OCI-LY1 (cell line): ENCODE measurements around the gene PRKCD.

Source experiments
- H2AFZ ChIP-seq: fragments of 200-600 bp; sonication (generic), shearing (Covaris generic); 2 replicates; pipeline ENCODE4 v1.6.0; 2014; ENCODE audit warnings: antibody characterized with exemption, mild to moderate bottlenecking, low read length
- H3F3A ChIP-seq: fragments of 200-600 bp; sonication (generic), shearing (Covaris generic); 2 replicates; pipeline ENCODE4 v1.6.0; 2014; ENCODE audit warnings: mild to moderate bottlenecking, antibody characterized with exemption, low read length, moderate library complexity; ENCODE audit not compliant: insufficient read depth
- H3K27ac ChIP-seq: fragments of 200-600 bp; sonication (generic); 2 replicates; pipeline ENCODE4 v1.5.1; 2014; ENCODE audit warnings: low read length, mixed run types, mild to moderate bottlenecking, low read depth; ENCODE audit not compliant: poor library complexity, severe bottlenecking
- H3K27me3 ChIP-seq: fragments of 200-600 bp; sonication (generic); 2 replicates; pipeline ENCODE4 v1.6.0; 2014; ENCODE audit warnings: antibody characterized with exemption, mild to moderate bottlenecking, low read length, moderate library complexity; ENCODE audit not compliant: insufficient read depth
- H3K36me3 ChIP-seq: fragments of 200-600 bp; sonication (generic); 2 replicates; pipeline ENCODE4 v1.6.1; 2014; ENCODE audit warnings: mild to moderate bottlenecking, antibody characterized with exemption, low read length, moderate library complexity, mixed read lengths; ENCODE audit not compliant: insufficient read depth
- H3K4me1 ChIP-seq: fragments of 200-600 bp; sonication (generic); 2 replicates; pipeline ENCODE4 v1.5.1; 2014; ENCODE audit warnings: mild to moderate bottlenecking, low read length, moderate library complexity; ENCODE audit not compliant: insufficient read depth, severe bottlenecking
- H3K4me2 ChIP-seq: fragments of 200-600 bp; sonication (generic), shearing (Covaris generic); 2 replicates; pipeline ENCODE4 v1.6.1; 2014; ENCODE audit warnings: low read length
- H3K4me3 ChIP-seq: fragments of 200-600 bp; sonication (generic); 2 replicates; pipeline ENCODE4 v1.5.1; 2014; ENCODE audit warnings: low read length, low read depth, mild to moderate bottlenecking, mixed read lengths; ENCODE audit not compliant: poor library complexity, severe bottlenecking
- H3K79me2 ChIP-seq: fragments of 200-600 bp; shearing (Covaris generic); 2 replicates; pipeline ENCODE4 v1.6.1; 2016; ENCODE audit warnings: mixed run types, low read length, mixed read lengths; ENCODE audit not compliant: insufficient read depth
- H3K9ac ChIP-seq: fragments of 200-600 bp; sonication (generic), shearing (Covaris generic); 2 replicates; pipeline ENCODE4 v1.6.1; 2014; ENCODE audit warnings: mild to moderate bottlenecking, low read length, mixed read lengths
- H3K9me2 ChIP-seq: fragments of 200-600 bp; sonication (generic), shearing (Covaris generic); 2 replicates; pipeline ENCODE4 v1.6.1; 2014; ENCODE audit warnings: low read depth, mild to moderate bottlenecking, low read length, mixed read lengths
- H3K9me3 ChIP-seq: fragments of 200-600 bp; shearing (Covaris generic); 2 replicates; pipeline ENCODE4 v1.6.1; 2014; ENCODE audit warnings: low read length, mixed read lengths
- H4K20me1 ChIP-seq: fragments of 200-600 bp; sonication (generic), shearing (Covaris generic); 2 replicates; pipeline ENCODE4 v1.6.0; 2016; ENCODE audit warnings: mild to moderate bottlenecking, low read length; ENCODE audit not compliant: insufficient read depth
- CTCF ChIP-seq: fragments of 200-600 bp; sonication (generic), shearing (Covaris generic); IDR thresholded peaks from 2 replicates; pipeline ENCODE4 v1.5.1; 2017; ENCODE audit warnings: mild to moderate bottlenecking, antibody characterized with exemption, low read length, moderate library complexity, mixed read lengths
- EZH2 ChIP-seq: fragments of 200-600 bp; sonication (generic), shearing (Covaris generic); IDR thresholded peaks from 2 replicates; pipeline ENCODE4 v1.8.0; 2017; ENCODE audit warnings: borderline replicate concordance, mixed run types, mild to moderate bottlenecking, antibody characterized with exemption, low read length, moderate library complexity, mixed read lengths

Gene PRKCD

GRCh38 chr3:53222183-53222901, 61.3 kb downstream of the PRKCD start:
- H3K9me3 ChIP-seq: no peaks in the 10 kb centered on the region
- no peak overlapping the region for H2AFZ ChIP-seq
- H3K27ac ChIP-seq: no peak overlapping the region
- H4K20me1 ChIP-seq: no peaks in the 10 kb centered on the region
- peaks cover 61% of the 10 kb centered on the region for H3K36me3 ChIP-seq
- H3K4me1 ChIP-seq: peaks cover 8% of the 10 kb centered on the region
- no peak overlapping the region for H3K4me2 ChIP-seq
- H3K9me2 ChIP-seq: no peaks in the 10 kb centered on the region
- no peak for TF ChIP-seq EZH2
- no peak for TF ChIP-seq CTCF
- no peaks in the 10 kb centered on the region for H3K27me3 ChIP-seq
- H3K9ac ChIP-seq: no peak overlapping the region
- no peaks in the 10 kb centered on the region for H3K79me2 ChIP-seq
- no peaks in the 10 kb centered on the region for H3F3A ChIP-seq
- H3K4me3 ChIP-seq: no peak overlapping the region

- TF ChIP-seq EZH2: no peak
- TF ChIP-seq CTCF: no peak
- Histone ChIP-seq H2AFZ (no peak overlapping the region), H3F3A (no peaks in the 10 kb centered on the region), H3K36me3 (peaks cover 67% of the 10 kb centered on the region), H3K9me2 (no peaks in the 10 kb centered on the region), H3K4me1 (peaks cover 5% of the 10 kb centered on the region), H3K4me2 (no peak overlapping the region), H3K9me3 (no peaks in the 10 kb centered on the region), H4K20me1 (no peaks in the 10 kb centered on the region), H3K27me3 (no peaks in the 10 kb centered on the region), H3K9ac (no peak overlapping the region), H3K79me2 (no peaks in the 10 kb centered on the region), H3K27ac (no peak overlapping the region), H3K4me3 (no peak overlapping the region)
Observed at GRCh38 chr3:53223025-53223424, 62.0 kb downstream of the PRKCD start.

- no peaks in the 10 kb centered on the region for H3K9me2 ChIP-seq
- H3K4me2 ChIP-seq: no peak overlapping the region
- H3K36me3 ChIP-seq: peaks cover 73% of the 10 kb centered on the region
- H4K20me1 ChIP-seq: no peaks in the 10 kb centered on the region
- no peaks in the 10 kb centered on the region for H3F3A ChIP-seq
- H3K27me3 ChIP-seq: no peaks in the 10 kb centered on the region
- no peaks in the 10 kb centered on the region for H3K9me3 ChIP-seq
- TF ChIP-seq CTCF: no peak
- TF ChIP-seq EZH2: no peak
- H3K27ac ChIP-seq: no peak overlapping the region
- H2AFZ ChIP-seq: no peak overlapping the region
- H3K4me1 ChIP-seq: no peaks in the 10 kb centered on the region
- H3K79me2 ChIP-seq: no peaks in the 10 kb centered on the region
- H3K4me3 ChIP-seq: no peak overlapping the region
- no peak overlapping the region for H3K9ac ChIP-seq
Observed at GRCh38 chr3:53223541-53223966, 62.5 kb downstream of the PRKCD start.
